Panc1 (cell line): Measurements from ENCODE around the gene UBTD1. TPM values are rescaled to one million over a fixed set of nuclear protein-coding genes. Genes with fewer than 3 reads are reported as not detected.

Source experiments
- ATAC-seq: fragments of 200-7000 bp; cut with Tn5 transposase; 2 replicates; pipeline ENCODE4 v1.9.1; 2020; ENCODE audit warnings: mild to moderate bottlenecking, moderate library complexity
- Bru-seq: library from RNA; stranded (reverse); fragments of 400-500 nt; gene quantifications from one replicate; lab custom pipeline; 2021; lab: Mats Ljungman, UMichigan
- BruChase-seq, 2 experiments: library from RNA; stranded (reverse); fragments of 400-500 nt; gene quantifications; one replicate each; lab custom pipeline; 2021; lab: Mats Ljungman, UMichigan
- BruUV-seq: library from RNA; stranded (reverse); fragments of 400-500 nt; replicated peaks from 2 replicates; lab custom pipeline; 2021; lab: Mats Ljungman, UMichigan
- CTCF ChIA-PET: fragments of 300-600 bp; sonication (Branson Sonifier 250); formaldehyde crosslinking; loops from one replicate; lab custom pipeline; 2022; ENCODE audit warnings: antibody characterized with exemption; lab: Charles Lee
- POLR2A ChIA-PET: fragments of 300-600 bp; sonication (Branson Sonifier 250); formaldehyde crosslinking; loops from one replicate; lab custom pipeline; 2022; ENCODE audit warnings: antibody characterized with exemption; lab: Charles Lee
- DNase-seq: peaks from one replicate; pipeline ENCODE4 v3.0.0-alpha.2; 2010; ENCODE audit warnings: low read depth, low spot score
- H3K27ac ChIP-seq: 2 replicates; pipeline ENCODE4 v1.5.1; 2011; ENCODE audit warnings: mild to moderate bottlenecking, low read length, inconsistent platforms
- H3K27me3 ChIP-seq: fragments of 200-500 bp; sonication (Bioruptor generic); 2 replicates; pipeline ENCODE4 v1.6.0; 2014; ENCODE audit warnings: low read length, inconsistent platforms; ENCODE audit not compliant: control insufficient read depth, insufficient read depth
- H3K36me3 ChIP-seq: fragments of 200-500 bp; sonication (Bioruptor generic); 2 replicates; pipeline ENCODE4 v1.5.1; 2014; ENCODE audit warnings: inconsistent platforms, mild to moderate bottlenecking, low read length, moderate library complexity; ENCODE audit not compliant: control insufficient read depth, insufficient read depth
- H3K4me1 ChIP-seq: 2 replicates; pipeline ENCODE4 v1.5.1; 2011; ENCODE audit warnings: inconsistent platforms, mild to moderate bottlenecking, low read length, moderate library complexity; ENCODE audit not compliant: control insufficient read depth, insufficient read depth
- H3K4me3 ChIP-seq, 2 experiments: 2 replicates each; pipeline ENCODE4 v1.5.1; 2011 to 2012; ENCODE audit warnings: low read depth in 2 of 2, low read length in 2 of 2, mild to moderate bottlenecking in 2 of 2, inconsistent platforms in 1 of 2, moderate library complexity in 1 of 2
- H3K9me3 ChIP-seq: fragments of 200-500 bp; sonication (Bioruptor generic); 2 replicates; pipeline ENCODE4 v1.5.1; 2014; ENCODE audit warnings: low read depth, mild to moderate bottlenecking, inconsistent platforms, low read length, moderate library complexity; ENCODE audit not compliant: control insufficient read depth, insufficient read depth
- CTCF ChIP-seq: fragments of 450-650 bp; IDR thresholded peaks from 2 replicates; pipeline ENCODE4 v1.5.1; 2017; ENCODE audit warnings: mild to moderate bottlenecking
- POLR2AphosphoS5 ChIP-seq: IDR thresholded peaks from 2 replicates; pipeline ENCODE4 v1.6.1; 2012; ENCODE audit warnings: mild to moderate bottlenecking, low read depth, low read length, moderate library complexity
- SIN3A ChIP-seq: IDR thresholded peaks from 2 replicates; pipeline ENCODE4 v1.6.1; 2012; ENCODE audit warnings: low read depth, mild to moderate bottlenecking, low read length, moderate library complexity, borderline replicate concordance; ENCODE audit not compliant: insufficient read depth
- TCF7L2 ChIP-seq: IDR thresholded peaks from 2 replicates; pipeline ENCODE4 v1.6.1; 2011; ENCODE audit warnings: mild to moderate bottlenecking, low read depth, low read length, inconsistent platforms
- in situ Hi-C: cut with HindIII; loops from 2 replicates; pipeline ENCODE4 v1.10.0; 2016; ENCODE audit warnings: low sequenced_read_pairs, low pct_unique_long_range_greater_than_20kb
- intact Hi-C: fragments of 100-400 bp; cut with micrococcal nuclease; formaldehyde crosslinking; loops from one replicate; pipeline ENCODE4 v1.10.0; 2022; ENCODE audit not compliant: unreplicated experiment
- long read RNA-seq: library from polyadenylated mRNA; unstranded; transcript quantifications from one replicate; pipeline ENCODE4 v2.0.0, GENCODE V29; 2021; ENCODE audit not compliant: unreplicated experiment
- polyA plus RNA-seq: library from polyadenylated mRNA; unstranded; fragments of >200 nt; gene quantifications from one replicate; pipeline ENCODE4 v1.2.1, GENCODE V29; 2012; ENCODE audit warnings: missing spikeins; ENCODE audit not compliant: insufficient read length
- total RNA-seq: library from RNA; stranded (reverse); gene quantifications from one replicate; pipeline ENCODE4 v1.2.1, GENCODE V29; 2021; ENCODE audit not compliant: unreplicated experiment
- TF ChIP-seq, protein P1 (sequence below), 2 experiments: IDR thresholded peaks; 2 replicates each; pipeline ENCODE4 v1.6.1; 2011 to 2012; ENCODE audit warnings: low read depth in 2 of 2, control low read depth in 1 of 2, low read length in 1 of 2, mild to moderate bottlenecking in 1 of 2, moderate library complexity in 1 of 2; ENCODE audit not compliant: insufficient read depth in 1 of 2

UBTD1 gene, protein sequence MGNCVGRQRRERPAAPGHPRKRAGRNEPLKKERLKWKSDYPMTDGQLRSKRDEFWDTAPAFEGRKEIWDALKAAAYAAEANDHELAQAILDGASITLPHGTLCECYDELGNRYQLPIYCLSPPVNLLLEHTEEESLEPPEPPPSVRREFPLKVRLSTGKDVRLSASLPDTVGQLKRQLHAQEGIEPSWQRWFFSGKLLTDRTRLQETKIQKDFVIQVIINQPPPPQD
- total RNA-seq, result 55.6 TPM
- polyA plus RNA-seq, result 63.0 TPM
- Bru-seq, nascent RNA, result percentile 70 among the genes with signal in this experiment
- BruChase-seq, experiment 1, labeled RNA remaining after a 2-hour chase, result percentile 69 among the genes with signal in this experiment
- percentile 70 among the genes with signal in this experiment for BruChase-seq, experiment 2, labeled RNA remaining after a 6-hour chase
- long read RNA-seq, transcript UBTD1-201 (3 exons, 1,706 nt), result major isoform, 75 of 102 reads
- long read RNA-seq, partial matches to known transcripts, result 2 of 102 reads
- long read RNA-seq, other reads (novel, unspliced or antisense), result 25 of 102 reads

DNA sequence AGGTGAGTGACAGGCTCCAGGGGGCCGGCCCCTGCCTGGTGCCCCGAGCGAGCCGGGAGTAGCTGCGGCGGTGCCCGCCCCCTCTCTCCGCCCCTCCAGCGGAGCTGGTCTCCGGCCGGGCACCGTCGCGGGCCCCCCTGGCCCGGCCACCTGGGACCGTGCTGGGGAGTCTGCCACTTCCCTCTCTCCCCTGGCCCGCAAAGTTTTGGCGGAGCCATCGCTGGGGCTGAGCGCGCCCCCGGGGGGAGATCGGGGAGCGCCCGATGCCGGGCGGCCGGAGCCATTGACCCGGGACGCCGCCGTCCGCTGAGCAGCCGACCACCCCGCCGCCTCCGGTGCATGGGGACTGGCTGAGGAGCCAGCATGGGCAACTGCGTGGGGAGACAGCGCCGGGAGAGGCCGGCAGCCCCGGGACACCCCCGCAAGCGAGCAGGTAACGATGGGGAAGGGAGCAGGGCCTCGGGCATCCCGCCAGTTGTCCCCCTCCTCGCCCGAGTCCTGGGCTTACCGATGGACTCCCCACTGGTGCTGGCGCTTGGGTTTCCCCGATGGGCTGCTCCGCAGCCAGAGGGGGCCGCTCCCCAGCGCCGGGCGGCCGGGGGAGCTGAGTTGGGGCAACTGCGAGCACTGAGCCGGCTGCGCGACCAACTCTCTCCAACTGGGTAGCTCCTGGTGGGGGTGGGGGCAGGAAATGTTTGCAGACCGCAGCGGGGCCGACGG, at the start of gene UBTD1:
Gene UBTD1 (plus strand): TSS at position 84 of the 720 bp plus-strand sequence. CDS start 280 bp downstream, at position 364.
- in situ Hi-C loops (no loop called here), intact Hi-C loops (loop anchor here (5.0 kb wide), 1 partner anchor 43 kb away; no protein-coding TSS in a partner anchor)
- ATAC-seq (peak; percentile 19), DNase-seq (no peak)
- no peaks in the 10 kb centered on the region for H3K9me3 ChIP-seq
- no peaks in the 10 kb centered on the region for H3K27me3 ChIP-seq
- peak within 1 kb of the TSS; percentile 93 to 99 for H3K4me3 ChIP-seq
- no peaks in the 10 kb centered on the region; the same call in 1 of the 2 replicates for H3K36me3 ChIP-seq
- CTCF ChIA-PET, result interaction anchor here (0.7 to 0.9 kb wide), 3 partner anchors 16 to 55 kb away, joined by 3 to 4 read pairs (median 3); no protein-coding TSS in a partner anchor
- H3K4me1 ChIP-seq, result peaks cover 44% of the 10 kb centered on the region
- POLR2A ChIA-PET, result interaction anchor here (0.5 to 0.6 kb wide), 2 partner anchors 32 to 133 kb away, joined by 6 to 8 read pairs; no protein-coding TSS in a partner anchor
- no peak for TF ChIP-seq CTCF
- TF ChIP-seq SIN3A, result 0 out of 2 replicates have a peak, but pooled peaks have one; percentile 11
- no TSS peak for BruUV-seq
- peak within 1 kb of the TSS; percentile 93 for H3K27ac ChIP-seq

DNA sequence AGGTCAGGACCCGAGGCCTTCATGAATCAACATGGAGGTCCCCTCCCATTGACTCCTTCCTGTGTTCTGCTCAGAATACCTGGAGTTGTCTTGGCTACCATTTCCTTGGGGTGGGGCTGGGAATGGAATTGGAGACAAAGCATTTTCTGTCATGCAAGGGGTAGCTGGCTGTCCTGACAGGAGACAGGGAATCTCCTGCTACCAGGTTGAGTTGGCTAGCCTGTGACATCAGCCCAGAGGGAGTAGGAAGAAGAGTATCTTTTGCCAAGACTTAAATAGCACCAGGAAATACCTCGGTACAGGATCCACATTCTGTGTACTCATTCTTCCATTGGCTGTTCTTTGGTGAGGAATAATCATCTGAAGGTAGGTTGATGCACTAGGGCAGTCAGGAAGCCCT, 47.9 kb upstream of the UBTD1 start:
- peaks cover 5% of the 10 kb centered on the region; the same call in 1 of the 2 replicates for H3K36me3 ChIP-seq
- DNase-seq (no peak), ATAC-seq (no peak)
- no peak overlapping the region for H3K4me3 ChIP-seq
- no peaks in the 10 kb centered on the region for H3K27me3 ChIP-seq
- peaks cover 13% of the 10 kb centered on the region for H3K4me1 ChIP-seq
- intact Hi-C loops, result no loop called here
- TF ChIP-seq, protein P1, sequence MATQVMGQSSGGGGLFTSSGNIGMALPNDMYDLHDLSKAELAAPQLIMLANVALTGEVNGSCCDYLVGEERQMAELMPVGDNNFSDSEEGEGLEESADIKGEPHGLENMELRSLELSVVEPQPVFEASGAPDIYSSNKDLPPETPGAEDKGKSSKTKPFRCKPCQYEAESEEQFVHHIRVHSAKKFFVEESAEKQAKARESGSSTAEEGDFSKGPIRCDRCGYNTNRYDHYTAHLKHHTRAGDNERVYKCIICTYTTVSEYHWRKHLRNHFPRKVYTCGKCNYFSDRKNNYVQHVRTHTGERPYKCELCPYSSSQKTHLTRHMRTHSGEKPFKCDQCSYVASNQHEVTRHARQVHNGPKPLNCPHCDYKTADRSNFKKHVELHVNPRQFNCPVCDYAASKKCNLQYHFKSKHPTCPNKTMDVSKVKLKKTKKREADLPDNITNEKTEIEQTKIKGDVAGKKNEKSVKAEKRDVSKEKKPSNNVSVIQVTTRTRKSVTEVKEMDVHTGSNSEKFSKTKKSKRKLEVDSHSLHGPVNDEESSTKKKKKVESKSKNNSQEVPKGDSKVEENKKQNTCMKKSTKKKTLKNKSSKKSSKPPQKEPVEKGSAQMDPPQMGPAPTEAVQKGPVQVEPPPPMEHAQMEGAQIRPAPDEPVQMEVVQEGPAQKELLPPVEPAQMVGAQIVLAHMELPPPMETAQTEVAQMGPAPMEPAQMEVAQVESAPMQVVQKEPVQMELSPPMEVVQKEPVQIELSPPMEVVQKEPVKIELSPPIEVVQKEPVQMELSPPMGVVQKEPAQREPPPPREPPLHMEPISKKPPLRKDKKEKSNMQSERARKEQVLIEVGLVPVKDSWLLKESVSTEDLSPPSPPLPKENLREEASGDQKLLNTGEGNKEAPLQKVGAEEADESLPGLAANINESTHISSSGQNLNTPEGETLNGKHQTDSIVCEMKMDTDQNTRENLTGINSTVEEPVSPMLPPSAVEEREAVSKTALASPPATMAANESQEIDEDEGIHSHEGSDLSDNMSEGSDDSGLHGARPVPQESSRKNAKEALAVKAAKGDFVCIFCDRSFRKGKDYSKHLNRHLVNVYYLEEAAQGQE (IDR thresholded peaks at IDR 0.05; ENCODE audit: insufficient read depth in 1 of 2, low read depth in 2 of 2, low read length in 1 of 2), result no peak
- TF ChIP-seq POLR2AphosphoS5 (no peak), SIN3A (no peak), CTCF (no peak), TCF7L2 (no peak)
- H3K27ac ChIP-seq, result no peak overlapping the region
- ChIA-PET POLR2A (interaction anchor here (0.5 kb wide), 1 partner anchor 275 kb away, joined by 3 read pairs; no protein-coding TSS in a partner anchor), CTCF (no interaction called here)
- H3K9me3 ChIP-seq, result no peaks in the 10 kb centered on the region
- BruUV-seq, result no TSS peak
- in situ Hi-C loops, result no loop called here
